ENCODE data around the gene HMX1.

HMX1 gene

GRCh38 chr4:8916906-8917305 lies 45.3 kb upstream of the HMX1 start:
- TF ChIP-seq CTCF (conservative IDR thresholded peaks at IDR 0.05): no peak
- no peak overlapping the region for H3K27ac ChIP-seq

GRCh38 chr4:8916351-8916885 lies 44.8 kb upstream of the HMX1 start:
- no peak for TF ChIP-seq CTCF (conservative IDR thresholded peaks at IDR 0.05)
- H3K27ac ChIP-seq: no peak overlapping the region

GRCh38 chr4:8915201-8916200 lies 43.9 kb upstream of the HMX1 start:
- no peak overlapping the region for H3K27ac ChIP-seq
- TF ChIP-seq CTCF (conservative IDR thresholded peaks at IDR 0.05): no peak

GRCh38 chr4:8914461-8915171 lies 43.0 kb upstream of the HMX1 start:
- no peak for TF ChIP-seq CTCF (conservative IDR thresholded peaks at IDR 0.05)
- no peak overlapping the region for H3K27ac ChIP-seq

- TF ChIP-seq CTCF (conservative IDR thresholded peaks at IDR 0.05): no peak
- no peak overlapping the region for H3K27ac ChIP-seq
Measured at GRCh38 chr4:8913858-8914460, 42.3 kb upstream of the HMX1 start.

- TF ChIP-seq CTCF (conservative IDR thresholded peaks at IDR 0.05): no peak
- H3K27ac ChIP-seq: no peak overlapping the region
Measured at GRCh38 chr4:8913121-8913857, 41.6 kb upstream of the HMX1 start.

Data from VCaP (cell line).